Tibial nerve (tissue), 3 donors: ENCODE data around the gene PIP5K1B.

ENCODE experiments used
- EP300 ChIP-seq, 2 donors: sonication (generic); formaldehyde crosslinking; IDR thresholded peaks; one replicate each; pipeline ENCODE4 v1.6.1; 2017; ENCODE audit warnings: antibody characterized with exemption in 2 of 2, mild to moderate bottlenecking in 1 of 2
- POLR2A ChIP-seq, 2 donors: fragments of 450-650 bp; IDR thresholded peaks; one replicate each; pipeline ENCODE4 v1.6.1; 2017; ENCODE audit warnings: antibody characterized with exemption in 2 of 2, mild to moderate bottlenecking in 2 of 2, moderate library complexity in 2 of 2

GRCh38 chr9:68933434-68934328 lies 228.6 kb downstream of the PIP5K1B start:
- no peak for TF ChIP-seq POLR2A (IDR thresholded peaks at IDR 0.05)
- TF ChIP-seq EP300 (IDR thresholded peaks at IDR 0.05), result no peak
